Trophoblast cell (in vitro differentiated cells and primary cell): ENCODE measurements around the gene MEIOSIN.
A peak's percentile ranks its signal among the peaks of the same experiment; 100 is the strongest.

Experiments
- DNase-seq, 2 donors: peaks; one replicate each; pipeline ENCODE4 v3.0.0-alpha.2; 2016
- H2AFZ ChIP-seq: 2 replicates; pipeline ENCODE4 v1.6.1; 2013; ENCODE audit warnings: low read length, moderate library complexity, mild to moderate bottlenecking; ENCODE audit not compliant: insufficient read depth, poor library complexity
- H2AK5ac ChIP-seq: 2 replicates; pipeline ENCODE4 v1.6.1; 2013; ENCODE audit warnings: mild to moderate bottlenecking, low read length
- H2BK120ac ChIP-seq: 2 replicates; pipeline ENCODE4 v1.6.1; 2013; ENCODE audit warnings: low read length, mild to moderate bottlenecking, moderate library complexity; ENCODE audit not compliant: insufficient read depth, poor library complexity
- H2BK12ac ChIP-seq: 2 replicates; pipeline ENCODE4 v1.6.1; 2013; ENCODE audit warnings: mild to moderate bottlenecking, low read length, moderate library complexity
- H2BK5ac ChIP-seq: 2 replicates; pipeline ENCODE4 v1.6.1; 2013; ENCODE audit warnings: low read length, low read depth, moderate library complexity, mild to moderate bottlenecking; ENCODE audit not compliant: poor library complexity
- H3K14ac ChIP-seq: 2 replicates; pipeline ENCODE4 v1.6.1; 2013; ENCODE audit warnings: mild to moderate bottlenecking, low read length
- H3K18ac ChIP-seq: 2 replicates; pipeline ENCODE4 v1.6.1; 2013; ENCODE audit warnings: mild to moderate bottlenecking, low read length
- H3K23ac ChIP-seq: 2 replicates; pipeline ENCODE4 v1.6.1; 2013; ENCODE audit warnings: low read length
- H3K27ac ChIP-seq: 2 replicates; pipeline ENCODE4 v1.5.1; 2013; ENCODE audit warnings: low read depth, mild to moderate bottlenecking, inconsistent platforms, low read length, moderate library complexity
- H3K27me3 ChIP-seq: 2 replicates; pipeline ENCODE4 v1.6.1; 2013; ENCODE audit warnings: inconsistent platforms, mild to moderate bottlenecking, low read length, moderate library complexity; ENCODE audit not compliant: insufficient read depth
- H3K36me3 ChIP-seq, 2 experiments: 1 replicate in 1 of 2; 2 replicates in 1 of 2; pipeline ENCODE4 v1.6.1; 2013; ENCODE audit warnings: low read length in 2 of 2, mild to moderate bottlenecking in 2 of 2, moderate library complexity in 1 of 2; ENCODE audit not compliant: insufficient read depth in 2 of 2, control insufficient read depth in 1 of 2
- H3K4ac ChIP-seq: 2 replicates; pipeline ENCODE4 v1.6.1; 2013; ENCODE audit warnings: low read depth, mild to moderate bottlenecking, low read length, moderate library complexity
- H3K4me1 ChIP-seq, 2 experiments: 1 replicate in 1 of 2; 2 replicates in 1 of 2; pipeline ENCODE4 v1.6.1; 2013; ENCODE audit warnings: low read length in 2 of 2, mild to moderate bottlenecking in 2 of 2, moderate library complexity in 1 of 2; ENCODE audit not compliant: insufficient read depth in 2 of 2, control insufficient read depth in 1 of 2
- H3K4me2 ChIP-seq: 2 replicates; pipeline ENCODE4 v1.6.1; 2013; ENCODE audit warnings: inconsistent platforms, mild to moderate bottlenecking, low read length, moderate library complexity
- H3K4me3 ChIP-seq: 2 replicates; pipeline ENCODE4 v1.5.1; 2013; ENCODE audit warnings: mild to moderate bottlenecking, low read depth, low read length, inconsistent platforms
- H3K79me1 ChIP-seq: one replicate; pipeline ENCODE4 v1.6.1; 2013; ENCODE audit warnings: low read length
- H3K79me2 ChIP-seq: 2 replicates; pipeline ENCODE4 v1.6.1; 2013; ENCODE audit warnings: low read length, mild to moderate bottlenecking; ENCODE audit not compliant: control insufficient read depth, insufficient read depth, poor library complexity
- H3K9ac ChIP-seq: 2 replicates; pipeline ENCODE4 v1.6.1; 2013; ENCODE audit warnings: mild to moderate bottlenecking, low read length
- H3K9me3 ChIP-seq: 2 replicates; pipeline ENCODE4 v1.6.1; 2013; ENCODE audit warnings: low read depth, mild to moderate bottlenecking, control low read depth, inconsistent platforms, low read length; ENCODE audit not compliant: insufficient read depth
- H4K12ac ChIP-seq: 2 replicates; pipeline ENCODE4 v1.6.1; 2013; ENCODE audit warnings: low read depth, mild to moderate bottlenecking, low read length, moderate library complexity
- H4K8ac ChIP-seq: 2 replicates; pipeline ENCODE4 v1.6.1; 2013; ENCODE audit warnings: low read depth, mild to moderate bottlenecking, low read length, moderate library complexity
- H4K91ac ChIP-seq: one replicate; pipeline ENCODE4 v1.6.1; 2013; ENCODE audit warnings: low read depth, mild to moderate bottlenecking, low read length, moderate library complexity
- WGBS: extraction: QIAGEN DNeasy Blood & Tissue Kit; methylation state at CpG from one replicate; pipeline ENCODE4 v1.1.7; 2013; ENCODE audit warnings: missing lambda C conversion rate; ENCODE audit not compliant: insufficient read length, insufficient coverage; ENCODE audit errors: extremely low coverage; 5-methylcytosine and 5-hydroxymethylcytosine counted together

MEIOSIN gene

DNA sequence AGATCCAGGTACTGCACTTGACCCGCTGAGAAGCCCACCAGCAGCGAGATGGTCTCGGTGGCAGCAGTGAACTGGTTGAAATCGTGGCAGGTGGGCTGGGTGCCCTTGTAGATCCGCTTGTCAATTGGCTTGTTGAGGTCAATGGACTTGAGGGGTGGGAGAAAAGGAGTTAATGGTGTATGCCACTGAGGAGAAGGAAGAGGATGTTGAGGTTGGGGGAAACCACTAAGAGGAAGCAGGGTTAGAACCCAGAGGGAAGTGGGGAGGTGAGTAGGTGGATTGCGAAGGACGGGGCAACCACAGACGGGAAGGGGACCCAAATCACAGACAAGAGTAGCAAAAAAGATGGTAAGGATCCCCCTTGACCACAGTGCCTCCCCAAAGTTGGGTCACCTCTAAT, 57.7 kb downstream of the MEIOSIN start:
- no peak overlapping the region for H3K9ac ChIP-seq
- H3K14ac ChIP-seq: no peak overlapping the region
- no peak overlapping the region for H4K12ac ChIP-seq
- peaks cover 35 to 39% of the 10 kb centered on the region in 2 experiments for H3K36me3 ChIP-seq
- no peak overlapping the region for H2AK5ac ChIP-seq
- H3K79me1 ChIP-seq: peaks cover 7% of the 10 kb centered on the region
- H2BK12ac ChIP-seq: no peak overlapping the region
- DNase-seq: no peak
- H2BK120ac ChIP-seq: no peak overlapping the region
- H3K4me2 ChIP-seq: peak overlapping the region; percentile 99
- H2BK5ac ChIP-seq: no peak overlapping the region
- H3K27me3 ChIP-seq: no peaks in the 10 kb centered on the region
- no CpG with 5 or more reads among the region's 8 CpGs for whole genome bisulfite sequencing
- no peak overlapping the region for H3K27ac ChIP-seq
- H3K4me3 ChIP-seq: no peak overlapping the region
- peaks cover 9% of the 10 kb centered on the region for H3K79me2 ChIP-seq
- H3K9me3 ChIP-seq: no peaks in the 10 kb centered on the region
- H2AFZ ChIP-seq: no peak overlapping the region
- no peak overlapping the region for H3K4ac ChIP-seq
- H4K8ac ChIP-seq: no peak overlapping the region
- peak overlapping the region; percentile 55 for H3K18ac ChIP-seq
- H3K23ac ChIP-seq: peak overlapping the region; percentile 38
- no peak overlapping the region for H4K91ac ChIP-seq
- peaks cover 3 to 11% of the 10 kb centered on the region in 2 experiments for H3K4me1 ChIP-seq

DNA sequence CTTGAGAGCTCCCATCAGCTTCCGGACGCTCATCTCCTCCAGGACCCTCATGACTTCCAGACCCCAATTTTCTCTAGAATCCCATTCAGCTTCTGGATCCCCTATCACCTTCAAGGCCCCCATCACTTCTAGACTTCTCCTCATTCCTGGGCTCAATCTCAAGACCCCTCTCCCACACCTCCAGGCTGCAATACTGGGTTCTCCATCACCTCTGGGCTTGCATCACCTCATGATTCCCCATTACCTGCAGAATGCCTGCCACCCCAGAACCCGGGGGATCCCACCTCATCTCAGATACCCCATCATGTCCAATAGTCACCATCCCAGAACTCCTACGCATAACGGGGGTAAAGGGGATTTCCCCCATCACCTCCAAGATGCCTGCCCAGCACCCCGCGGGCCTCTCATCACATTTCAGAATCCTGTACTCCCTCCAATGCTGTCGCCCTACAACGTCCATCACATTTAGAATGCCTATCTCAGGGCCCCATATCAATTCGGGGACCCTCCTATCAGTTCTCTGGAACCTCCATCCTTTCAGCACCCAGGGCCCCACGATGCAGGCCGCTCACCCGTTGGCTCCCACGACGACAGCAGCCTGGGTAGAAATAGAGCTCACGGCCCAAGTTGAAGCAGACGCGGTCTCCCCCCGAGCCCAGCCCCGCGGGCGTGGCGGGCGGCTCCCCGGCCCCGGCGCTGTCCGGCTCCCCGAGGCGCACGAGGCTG, 58.7 kb downstream of the MEIOSIN start:
- Histone ChIP-seq H3K79me2 (peaks cover 9% of the 10 kb centered on the region), H2BK120ac (peak overlapping the region; percentile 21), H4K12ac (peak overlapping the region; percentile 94), H2BK12ac (no peak overlapping the region), H2AFZ (peak overlapping the region; percentile 81), H3K9me3 (no peaks in the 10 kb centered on the region), H3K36me3 (peaks cover 25 to 30% of the 10 kb centered on the region in 2 experiments), H2AK5ac (no peak overlapping the region), H3K27ac (peak overlapping the region; percentile 50), H2BK5ac (peak overlapping the region; percentile 85), H3K23ac (peak overlapping the region; percentile 30), H3K9ac (peak overlapping the region; percentile 95), H3K4me1 (peaks cover 3 to 11% of the 10 kb centered on the region in 2 experiments), H3K79me1 (peaks cover 7% of the 10 kb centered on the region), H3K14ac (peak overlapping the region; percentile 96), H3K4ac (peak overlapping the region; percentile 96), H3K27me3 (no peaks in the 10 kb centered on the region), H3K18ac (peak overlapping the region; percentile 87), H3K4me2 (peak overlapping the region; percentile 99), H4K91ac (peak overlapping the region; percentile 87), H4K8ac (peak overlapping the region; percentile 92), H3K4me3 (peak overlapping the region; percentile 93)
- DNase-seq: peak in 1 of 2 donors; percentile 14
- no CpG with 5 or more reads among the region's 31 CpGs for WGBS

DNA sequence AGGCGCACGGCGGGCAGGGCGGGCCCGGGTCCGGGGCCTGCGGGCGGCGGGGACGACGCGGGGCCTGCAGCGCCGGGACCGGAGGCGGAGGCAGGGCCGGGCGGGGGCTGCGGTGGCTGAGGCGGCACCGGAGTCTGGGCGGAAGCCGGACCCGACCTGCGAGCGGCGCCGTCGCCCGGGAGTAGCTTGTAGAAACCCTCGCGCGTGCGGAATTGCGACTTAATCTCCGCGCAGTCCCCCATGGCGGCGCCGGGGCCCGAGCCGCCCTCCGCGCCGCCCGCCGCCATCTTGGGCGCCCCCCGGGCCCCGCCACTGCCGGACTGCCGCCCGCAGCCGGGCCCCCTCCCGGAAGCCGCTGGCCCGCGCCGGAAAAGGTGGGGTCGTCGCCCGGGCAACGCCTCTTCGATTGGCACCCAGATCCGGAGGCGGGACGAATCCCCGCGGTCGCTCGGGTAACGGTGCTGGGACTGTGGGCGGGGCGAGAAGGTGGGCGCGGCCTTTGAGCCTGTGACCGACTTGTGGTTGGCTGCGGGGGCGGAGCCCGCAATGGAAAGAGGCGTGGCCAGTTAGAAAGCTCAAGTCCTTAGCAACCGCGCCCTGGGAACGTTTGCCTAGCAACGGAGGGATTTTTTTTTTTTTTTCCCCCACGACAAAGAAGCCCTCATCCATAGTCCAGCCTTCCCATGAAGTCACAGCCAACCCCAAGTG, 59.4 kb downstream of the MEIOSIN start, which contains the start of gene DMWD:
DMWD (minus strand) TSS at position 376 of the 708 bp plus-strand sequence; CDS start at position 287, 89 bp downstream.
- Histone ChIP-seq H3K23ac (peak within 1 kb of the TSS; percentile 30), H3K36me3 (peaks cover 21 to 23% of the 10 kb centered on the region in 2 experiments), H3K4me3 (peak within 1 kb of the TSS; percentile 93), H3K18ac (peak within 1 kb of the TSS; percentile 87), H4K91ac (peak within 1 kb of the TSS; percentile 87), H2BK5ac (peak within 1 kb of the TSS; percentile 85), H3K4me2 (peak within 1 kb of the TSS; percentile 99), H2BK12ac (no peak within 1 kb of the TSS), H3K9me3 (no peaks in the 10 kb centered on the region), H3K27ac (peak within 1 kb of the TSS; percentile 50), H3K79me2 (peaks cover 9% of the 10 kb centered on the region), H4K8ac (peak within 1 kb of the TSS; percentile 92), H2AK5ac (no peak within 1 kb of the TSS), H3K79me1 (peaks cover 7% of the 10 kb centered on the region), H4K12ac (peak within 1 kb of the TSS; percentile 94), H3K4me1 (peaks cover 3 to 11% of the 10 kb centered on the region in 2 experiments), H3K14ac (peak within 1 kb of the TSS; percentile 96), H3K27me3 (no peaks in the 10 kb centered on the region), H2AFZ (peak within 1 kb of the TSS; percentile 81), H3K9ac (peak within 1 kb of the TSS; percentile 95), H3K4ac (peak within 1 kb of the TSS; percentile 96), H2BK120ac (peak within 1 kb of the TSS; percentile 87)
- WGBS: no CpG with 5 or more reads among the region's 86 CpGs
- DNase-seq: peak; percentile 100

DNA sequence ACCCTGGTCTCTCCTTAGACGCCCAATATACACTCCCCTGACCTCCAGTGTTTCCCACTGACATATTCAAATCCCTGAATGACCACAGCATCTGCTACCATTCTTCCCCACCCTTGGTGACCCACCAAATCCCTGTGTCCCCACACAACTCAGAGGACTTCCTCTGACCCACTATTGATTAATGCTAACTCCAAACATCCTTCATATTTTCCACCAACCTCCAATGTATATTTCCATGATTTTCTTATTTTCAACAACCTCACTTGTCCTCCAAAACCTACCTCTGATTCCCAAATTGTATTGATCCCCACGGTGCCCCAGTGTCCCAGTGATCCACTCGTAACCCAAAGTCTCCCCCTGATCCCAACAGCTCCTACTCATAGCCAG, 59.9 kb downstream of the MEIOSIN start:
- H4K8ac ChIP-seq: peak overlapping the region; percentile 16
- H2AK5ac ChIP-seq: no peak overlapping the region
- no peak overlapping the region for H3K4ac ChIP-seq
- no peak overlapping the region for H3K18ac ChIP-seq
- H4K12ac ChIP-seq: no peak overlapping the region
- no peak overlapping the region for H3K27ac ChIP-seq
- DNase-seq: no peak
- peaks cover 3 to 11% of the 10 kb centered on the region in 2 experiments for H3K4me1 ChIP-seq
- H3K79me2 ChIP-seq: peaks cover 9% of the 10 kb centered on the region
- H3K27me3 ChIP-seq: no peaks in the 10 kb centered on the region
- peaks cover 19 to 20% of the 10 kb centered on the region in 2 experiments for H3K36me3 ChIP-seq
- no peak overlapping the region for H2AFZ ChIP-seq
- H3K23ac ChIP-seq: no peak overlapping the region
- no peak overlapping the region for H2BK120ac ChIP-seq
- no peak overlapping the region for H3K9ac ChIP-seq
- H3K14ac ChIP-seq: no peak overlapping the region
- peaks cover 7% of the 10 kb centered on the region for H3K79me1 ChIP-seq
- H3K4me3 ChIP-seq: no peak overlapping the region
- H2BK12ac ChIP-seq: no peak overlapping the region
- no peak overlapping the region for H2BK5ac ChIP-seq
- no peak overlapping the region for H4K91ac ChIP-seq
- no CpG with 5 or more reads among the region's 3 CpGs for WGBS
- peak overlapping the region; percentile 32 for H3K4me2 ChIP-seq
- H3K9me3 ChIP-seq: no peaks in the 10 kb centered on the region
